B cell (primary cell): ENCODE results near the gene PRKACB.

Experiments used
- EZH2 ChIP-seq: IDR thresholded peaks from 2 replicates; pipeline ENCODE4 v1.6.1; 2012; ENCODE audit warnings: borderline replicate concordance, low read depth, mild to moderate bottlenecking, moderate library complexity, low read length; ENCODE audit not compliant: insufficient read depth, poor library complexity, severe bottlenecking
- TF ChIP-seq, protein P1 (sequence below): fragments of 200-600 bp; IDR thresholded peaks from one replicate; pipeline ENCODE4 v1.8.0; 2022; ENCODE audit warnings: antibody characterized with exemption, mild to moderate bottlenecking

DNA sequence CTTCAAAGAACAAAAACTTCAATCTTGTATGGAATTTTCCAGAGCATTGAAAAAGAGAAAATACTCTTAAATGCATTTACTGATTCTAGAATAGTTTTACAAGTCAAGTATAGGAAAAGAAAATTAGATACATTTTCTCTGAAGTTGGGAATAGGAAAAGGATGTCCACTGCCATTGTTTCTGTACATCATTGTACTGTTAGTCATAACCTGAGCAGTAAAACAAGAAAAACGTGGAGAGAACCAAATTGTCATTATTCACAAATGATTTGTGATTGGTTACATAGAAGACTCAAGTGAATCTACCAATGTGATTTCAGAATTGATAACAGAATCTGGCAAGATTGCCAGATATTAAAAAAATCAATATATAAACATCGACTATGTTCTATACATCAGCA is 27.4 kb downstream of the PRKACB start:
- TF ChIP-seq, protein P1, sequence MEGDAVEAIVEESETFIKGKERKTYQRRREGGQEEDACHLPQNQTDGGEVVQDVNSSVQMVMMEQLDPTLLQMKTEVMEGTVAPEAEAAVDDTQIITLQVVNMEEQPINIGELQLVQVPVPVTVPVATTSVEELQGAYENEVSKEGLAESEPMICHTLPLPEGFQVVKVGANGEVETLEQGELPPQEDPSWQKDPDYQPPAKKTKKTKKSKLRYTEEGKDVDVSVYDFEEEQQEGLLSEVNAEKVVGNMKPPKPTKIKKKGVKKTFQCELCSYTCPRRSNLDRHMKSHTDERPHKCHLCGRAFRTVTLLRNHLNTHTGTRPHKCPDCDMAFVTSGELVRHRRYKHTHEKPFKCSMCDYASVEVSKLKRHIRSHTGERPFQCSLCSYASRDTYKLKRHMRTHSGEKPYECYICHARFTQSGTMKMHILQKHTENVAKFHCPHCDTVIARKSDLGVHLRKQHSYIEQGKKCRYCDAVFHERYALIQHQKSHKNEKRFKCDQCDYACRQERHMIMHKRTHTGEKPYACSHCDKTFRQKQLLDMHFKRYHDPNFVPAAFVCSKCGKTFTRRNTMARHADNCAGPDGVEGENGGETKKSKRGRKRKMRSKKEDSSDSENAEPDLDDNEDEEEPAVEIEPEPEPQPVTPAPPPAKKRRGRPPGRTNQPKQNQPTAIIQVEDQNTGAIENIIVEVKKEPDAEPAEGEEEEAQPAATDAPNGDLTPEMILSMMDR, result no peak
- no peak for TF ChIP-seq EZH2
